Loucy (cell line): ENCODE measurements around the gene CDC42BPB.

ENCODE experiments used
- H2AFZ ChIP-seq: fragments of 200-600 bp; sonication (generic); 2 replicates; pipeline ENCODE4 v1.6.0; 2016; ENCODE audit warnings: antibody characterized with exemption, mild to moderate bottlenecking, low read length, moderate library complexity
- H3F3A ChIP-seq: fragments of 200-600 bp; 2 replicates; pipeline ENCODE4 v1.6.0; 2016; ENCODE audit warnings: antibody characterized with exemption, low read depth, mild to moderate bottlenecking
- H3K27me3 ChIP-seq: fragments of 200-600 bp; sonication (generic); 2 replicates; pipeline ENCODE4 v1.6.1; 2014; ENCODE audit warnings: low read length, mild to moderate bottlenecking; ENCODE audit not compliant: insufficient read depth, poor library complexity, severe bottlenecking
- H3K36me3 ChIP-seq: fragments of 200-600 bp; sonication (generic); 2 replicates; pipeline ENCODE4 v1.6.1; 2016; ENCODE audit warnings: low read length; ENCODE audit not compliant: insufficient read depth
- H3K4me1 ChIP-seq: fragments of 200-600 bp; sonication (generic); 2 replicates; pipeline ENCODE4 v1.5.1; 2014; ENCODE audit warnings: low read length, mild to moderate bottlenecking; ENCODE audit not compliant: insufficient read depth, poor library complexity, severe bottlenecking
- H3K4me2 ChIP-seq: fragments of 200-600 bp; sonication (generic); 2 replicates; pipeline ENCODE4 v1.6.0; 2014; ENCODE audit warnings: antibody characterized with exemption, low read length, low read depth, mild to moderate bottlenecking; ENCODE audit not compliant: poor library complexity, severe bottlenecking
- H3K4me3 ChIP-seq: fragments of 200-600 bp; sonication (generic); 2 replicates; pipeline ENCODE4 v1.5.1; 2014; ENCODE audit warnings: low read length, mild to moderate bottlenecking, mixed read lengths; ENCODE audit not compliant: poor library complexity, severe bottlenecking
- H3K79me2 ChIP-seq: fragments of 200-600 bp; sonication (generic); 2 replicates; pipeline ENCODE4 v1.6.1; 2014; ENCODE audit warnings: low read length; ENCODE audit not compliant: insufficient read depth
- H3K9ac ChIP-seq: fragments of 200-600 bp; sonication (generic); 2 replicates; pipeline ENCODE4 v1.6.0; 2014; ENCODE audit warnings: mild to moderate bottlenecking, low read depth, low read length, moderate library complexity; ENCODE audit not compliant: poor library complexity, severe bottlenecking
- H3K9me2 ChIP-seq: fragments of 200-600 bp; sonication (generic); replicated peaks from 2 replicates; pipeline ENCODE4 v1.6.1; 2016; ENCODE audit warnings: low read depth, low read length, mixed read lengths
- H3K9me3 ChIP-seq: fragments of 200-600 bp; sonication (generic); 2 replicates; pipeline ENCODE4 v1.6.1; 2014; ENCODE audit warnings: mild to moderate bottlenecking, antibody characterized with exemption, low read length, low read depth; ENCODE audit not compliant: insufficient read depth
- H4K20me1 ChIP-seq: fragments of 200-600 bp; sonication (generic); 2 replicates; pipeline ENCODE4 v1.6.0; 2014; ENCODE audit warnings: antibody characterized with exemption, low read length, mild to moderate bottlenecking; ENCODE audit not compliant: insufficient read depth, poor library complexity, severe bottlenecking
- EZH2phosphoT487 ChIP-seq: fragments of 200-600 bp; IDR thresholded peaks from 2 replicates; pipeline ENCODE4 v1.6.1; 2018; ENCODE audit warnings: antibody characterized with exemption, mild to moderate bottlenecking, moderate library complexity, borderline replicate concordance
- TF ChIP-seq, protein P1 (sequence below): fragments of 200-600 bp; sonication (generic); conservative IDR thresholded peaks from 2 replicates; pipeline ENCODE4 v1.5.1; 2014; ENCODE audit warnings: mild to moderate bottlenecking, antibody characterized with exemption, low read length

CDC42BPB gene

DNA sequence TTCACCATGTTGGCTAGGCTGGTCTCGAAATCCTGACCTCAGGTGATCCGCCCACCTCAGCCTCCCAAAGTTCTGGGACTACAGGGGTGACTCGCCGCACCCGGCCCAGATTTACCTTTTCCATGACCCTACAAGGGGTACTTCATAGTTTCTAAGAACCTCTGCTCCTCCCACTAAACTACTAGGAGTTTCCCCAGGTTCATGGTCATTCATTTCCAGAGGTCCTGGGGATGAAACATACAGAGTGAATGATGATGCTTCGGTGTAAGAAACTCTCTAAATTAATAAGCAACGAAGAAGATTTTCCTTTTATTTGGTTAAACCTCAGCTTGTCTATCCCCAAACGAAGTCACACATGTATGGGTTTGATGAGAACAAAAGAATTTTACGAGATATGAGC lies 77.9 kb downstream of the CDC42BPB start:
- no peaks in the 10 kb centered on the region for H4K20me1 ChIP-seq
- no peak overlapping the region for H3K9ac ChIP-seq
- H3K4me3 ChIP-seq = no peak overlapping the region
- no peak overlapping the region for H2AFZ ChIP-seq
- no peaks in the 10 kb centered on the region for H3K79me2 ChIP-seq
- no peak for TF ChIP-seq EZH2phosphoT487
- TF ChIP-seq, protein P1, sequence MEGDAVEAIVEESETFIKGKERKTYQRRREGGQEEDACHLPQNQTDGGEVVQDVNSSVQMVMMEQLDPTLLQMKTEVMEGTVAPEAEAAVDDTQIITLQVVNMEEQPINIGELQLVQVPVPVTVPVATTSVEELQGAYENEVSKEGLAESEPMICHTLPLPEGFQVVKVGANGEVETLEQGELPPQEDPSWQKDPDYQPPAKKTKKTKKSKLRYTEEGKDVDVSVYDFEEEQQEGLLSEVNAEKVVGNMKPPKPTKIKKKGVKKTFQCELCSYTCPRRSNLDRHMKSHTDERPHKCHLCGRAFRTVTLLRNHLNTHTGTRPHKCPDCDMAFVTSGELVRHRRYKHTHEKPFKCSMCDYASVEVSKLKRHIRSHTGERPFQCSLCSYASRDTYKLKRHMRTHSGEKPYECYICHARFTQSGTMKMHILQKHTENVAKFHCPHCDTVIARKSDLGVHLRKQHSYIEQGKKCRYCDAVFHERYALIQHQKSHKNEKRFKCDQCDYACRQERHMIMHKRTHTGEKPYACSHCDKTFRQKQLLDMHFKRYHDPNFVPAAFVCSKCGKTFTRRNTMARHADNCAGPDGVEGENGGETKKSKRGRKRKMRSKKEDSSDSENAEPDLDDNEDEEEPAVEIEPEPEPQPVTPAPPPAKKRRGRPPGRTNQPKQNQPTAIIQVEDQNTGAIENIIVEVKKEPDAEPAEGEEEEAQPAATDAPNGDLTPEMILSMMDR = no peak
- no peak overlapping the region for H3K4me2 ChIP-seq
- no peaks in the 10 kb centered on the region for H3F3A ChIP-seq
- H3K27me3 ChIP-seq = no peaks in the 10 kb centered on the region
- no peaks in the 10 kb centered on the region for H3K4me1 ChIP-seq
- H3K9me3 ChIP-seq = no peaks in the 10 kb centered on the region
- no peaks in the 10 kb centered on the region for H3K36me3 ChIP-seq
- no peaks in the 10 kb centered on the region for H3K9me2 ChIP-seq

DNA sequence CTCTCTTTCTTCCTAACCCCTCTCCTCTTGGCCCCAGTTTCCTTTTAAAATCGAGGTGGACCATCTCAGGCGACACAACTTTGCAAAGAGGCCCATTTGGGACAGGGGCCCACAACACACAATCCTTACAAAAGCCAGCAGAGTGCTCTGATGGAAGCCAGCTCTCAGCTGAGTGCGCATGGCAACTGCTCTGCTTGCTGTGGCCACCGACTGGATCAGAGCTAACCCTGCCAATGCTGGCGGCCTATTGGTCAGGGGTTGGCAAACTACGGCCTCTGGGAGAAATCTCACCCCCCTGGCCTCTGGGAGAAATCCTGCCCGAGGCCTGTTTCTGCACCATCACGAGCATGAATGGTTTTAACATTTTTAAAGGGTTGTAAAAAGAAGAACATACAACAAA lies 79.9 kb downstream of the CDC42BPB start:
- Histone ChIP-seq H4K20me1 (no peaks in the 10 kb centered on the region), H2AFZ (no peak overlapping the region), H3K79me2 (no peaks in the 10 kb centered on the region), H3K9me2 (no peaks in the 10 kb centered on the region), H3K9me3 (no peaks in the 10 kb centered on the region), H3K4me3 (no peak overlapping the region), H3K4me1 (no peaks in the 10 kb centered on the region), H3K36me3 (no peaks in the 10 kb centered on the region), H3F3A (no peaks in the 10 kb centered on the region), H3K27me3 (no peaks in the 10 kb centered on the region), H3K4me2 (no peak overlapping the region), H3K9ac (no peak overlapping the region)
- no peak for TF ChIP-seq EZH2phosphoT487
- TF ChIP-seq, protein P1 = no peak

DNA sequence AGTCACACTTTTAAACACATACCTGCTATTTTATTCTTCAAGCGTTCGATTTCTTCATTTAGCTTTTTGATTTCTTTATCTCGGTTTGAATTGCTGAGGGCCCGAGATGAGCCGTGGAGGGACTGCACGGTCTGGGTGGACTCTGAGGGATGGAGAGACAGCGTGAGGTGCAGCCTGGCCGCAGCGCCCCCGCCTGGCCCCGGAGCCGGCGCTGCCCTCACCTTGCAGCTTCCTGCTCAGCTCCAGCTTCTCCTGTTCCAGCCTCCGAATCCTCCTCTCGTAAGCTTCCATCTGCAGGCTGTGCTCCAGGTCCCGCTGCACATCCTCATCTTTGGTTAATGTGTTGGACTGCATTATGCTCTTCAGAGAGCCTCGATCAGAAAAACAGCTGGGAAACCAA lies 81.7 kb downstream of the CDC42BPB start:
- Histone ChIP-seq H3K4me1 (no peaks in the 10 kb centered on the region), H3K9ac (no peak overlapping the region), H2AFZ (no peak overlapping the region), H3F3A (no peaks in the 10 kb centered on the region), H3K36me3 (no peaks in the 10 kb centered on the region), H3K4me2 (no peak overlapping the region), H3K4me3 (no peak overlapping the region), H3K27me3 (no peaks in the 10 kb centered on the region), H3K9me2 (no peaks in the 10 kb centered on the region), H3K79me2 (no peaks in the 10 kb centered on the region), H3K9me3 (no peaks in the 10 kb centered on the region), H4K20me1 (no peaks in the 10 kb centered on the region)
- TF ChIP-seq EZH2phosphoT487 = no peak
- TF ChIP-seq, protein P1 = 0 out of 2 replicates have a peak, but pooled peaks have one; percentile 13
